GM18505 (cell line): ENCODE measurements around the gene ERC2.

Experiments used
- ATAC-seq: cut with Tn5 transposase; IDR thresholded peaks from one replicate; pipeline ENCODE4 v1.9.1; 2021; ENCODE audit not compliant: unreplicated experiment
- POLR2A ChIP-seq: IDR thresholded peaks from 4 replicates; pipeline ENCODE4 v1.6.1; 2011; ENCODE audit warnings: borderline replicate concordance; ENCODE audit not compliant: insufficient read depth, insufficient read length; ENCODE audit errors: extremely low read depth

The ERC2 gene

GRCh38 chr3:56185827-56186226 lies 282.4 kb downstream of the ERC2 start:
- no peak for ATAC-seq
- TF ChIP-seq POLR2A, result no peak

- ATAC-seq, result no peak
- no peak for TF ChIP-seq POLR2A
These were observed 284.7 kb downstream of the ERC2 start for GRCh38 chr3:56183529-56183928.

- no peak for TF ChIP-seq POLR2A
- no peak for ATAC-seq
These were observed 287.8 kb downstream of the ERC2 start for GRCh38 chr3:56180433-56180832.

GRCh38 chr3:56173601-56174000 lies 294.7 kb downstream of the ERC2 start:
- ATAC-seq, result no peak
- no peak for TF ChIP-seq POLR2A

GRCh38 chr3:56164436-56164835 lies 303.8 kb downstream of the ERC2 start:
- TF ChIP-seq POLR2A, result no peak

GRCh38 chr3:56157693-56158362 lies 310.4 kb downstream of the ERC2 start:
- ATAC-seq, result peak; percentile 56
- no peak for TF ChIP-seq POLR2A

More at GRCh38 chr3:56164436-56164835, 303.8 kb downstream of the ERC2 start:
- no peak for ATAC-seq

GRCh38 chr3:56154297-56154696 lies 314.0 kb downstream of the ERC2 start:
- no peak for ATAC-seq
- no peak for TF ChIP-seq POLR2A

GRCh38 chr3:56147354-56147753 lies 320.9 kb downstream of the ERC2 start:
- TF ChIP-seq POLR2A, result no peak
- no peak for ATAC-seq

- TF ChIP-seq POLR2A, result no peak
These were observed 322.9 kb downstream of the ERC2 start for GRCh38 chr3:56145410-56145809.

GRCh38 chr3:56144805-56145204 lies 323.5 kb downstream of the ERC2 start:
- ATAC-seq, result no peak
- TF ChIP-seq POLR2A, result no peak

More at GRCh38 chr3:56145410-56145809, 322.9 kb downstream of the ERC2 start:
- no peak for ATAC-seq

- TF ChIP-seq POLR2A, result no peak
- ATAC-seq, result no peak
These were observed 330.9 kb downstream of the ERC2 start for GRCh38 chr3:56137415-56137814.

- ATAC-seq, result no peak
- no peak for TF ChIP-seq POLR2A
These were observed 331.8 kb downstream of the ERC2 start for GRCh38 chr3:56136514-56136913.

- no peak for ATAC-seq
- TF ChIP-seq POLR2A, result no peak
These were observed 332.3 kb downstream of the ERC2 start for GRCh38 chr3:56135941-56136340.

GRCh38 chr3:56133423-56133822 lies 334.8 kb downstream of the ERC2 start:
- ATAC-seq, result no peak
- no peak for TF ChIP-seq POLR2A

GRCh38 chr3:56132762-56133161 lies 335.5 kb downstream of the ERC2 start:
- TF ChIP-seq POLR2A, result no peak
- ATAC-seq, result no peak
